ENCODE data around the gene ZNRF1. TPM values are rescaled to one million over a fixed set of nuclear protein-coding genes. Genes with fewer than 3 reads are reported as not detected.

The ZNRF1 gene
- total RNA-seq, 4 donors from 2014 or later: 12.8 to 24.1 (median 19.0) TPM

GRCh38 chr16:75099738-75100602 lies 101.1 kb downstream of the ZNRF1 start:
- Histone ChIP-seq H3K9me3 (no peaks in the 10 kb centered on the region), H3K4me3 (no peak overlapping the region), H3K36me3 (peaks cover 0 to 7% of the 10 kb centered on the region in 2 donors), H3K27ac (peak overlapping the region in 2 of 4 donors; percentile 31 to 41), H3K27me3 (no peaks in the 10 kb centered on the region), H3K4me1 (peaks cover 2 to 53% (median 24%) of the 10 kb centered on the region in 3 donors)
- no peak for TF ChIP-seq CTCF (IDR thresholded peaks at IDR 0.05)
- no peak for TF ChIP-seq POLR2A (IDR thresholded peaks at IDR 0.05)
- no peak for TF ChIP-seq POLR2AphosphoS5 (IDR thresholded peaks at IDR 0.05)
- no peak for TF ChIP-seq EP300 (IDR thresholded peaks at IDR 0.05)
- ATAC-seq: peak; percentile 49
- WGBS, 2 donors (ENCODE audit: low coverage in 1 of 2): 80 to 100% methylated on average over 2 of the region's 16 CpGs

GRCh38 chr16:75100603-75100990 lies 101.8 kb downstream of the ZNRF1 start:
- H3K27me3 ChIP-seq: no peaks in the 10 kb centered on the region
- ATAC-seq: no peak
- WGBS, 2 donors (ENCODE audit: low coverage in 1 of 2): 67 to 100% methylated on average over 3 of the region's 3 CpGs
- H3K4me1 ChIP-seq: peaks cover 4 to 60% (median 30%) of the 10 kb centered on the region in 3 donors
- no peaks in the 10 kb centered on the region for H3K9me3 ChIP-seq
- H3K4me3 ChIP-seq: no peak overlapping the region
- TF ChIP-seq EP300 (IDR thresholded peaks at IDR 0.05) (no peak), POLR2AphosphoS5 (IDR thresholded peaks at IDR 0.05) (no peak), CTCF (IDR thresholded peaks at IDR 0.05) (no peak), POLR2A (IDR thresholded peaks at IDR 0.05) (no peak)
- peaks cover 0 to 1% of the 10 kb centered on the region in 2 donors for H3K36me3 ChIP-seq
- H3K27ac ChIP-seq: no peak overlapping the region

- Histone ChIP-seq H3K9me3 (no peaks in the 10 kb centered on the region), H3K27me3 (no peaks in the 10 kb centered on the region), H3K4me1 (peaks cover 6 to 63% (median 39%) of the 10 kb centered on the region in 3 donors), H3K36me3 (no peaks in the 10 kb centered on the region), H3K4me3 (no peak overlapping the region), H3K27ac (no peak overlapping the region)
- WGBS, 2 donors (ENCODE audit: low coverage in 1 of 2): 60 to 100% methylated on average over 1 to 3 of the region's 3 CpGs
- ATAC-seq: no peak
- no peak for TF ChIP-seq CTCF (IDR thresholded peaks at IDR 0.05)
- no peak for TF ChIP-seq EP300 (IDR thresholded peaks at IDR 0.05)
- no peak for TF ChIP-seq POLR2A (IDR thresholded peaks at IDR 0.05)
- no peak for TF ChIP-seq POLR2AphosphoS5 (IDR thresholded peaks at IDR 0.05)
Measured at GRCh38 chr16:75101635-75102034, 102.8 kb downstream of the ZNRF1 start.

- H3K36me3 ChIP-seq: no peaks in the 10 kb centered on the region
- no peak overlapping the region for H3K27ac ChIP-seq
- H3K9me3 ChIP-seq: no peaks in the 10 kb centered on the region
- ATAC-seq: no peak
- peaks cover 6 to 63% (median 45%) of the 10 kb centered on the region in 3 donors for H3K4me1 ChIP-seq
- WGBS, 2 donors (ENCODE audit: low coverage in 1 of 2): 93 to 100% methylated on average over 1 to 9 of the region's 9 CpGs
- H3K27me3 ChIP-seq: no peaks in the 10 kb centered on the region
- H3K4me3 ChIP-seq: no peak overlapping the region
- TF ChIP-seq POLR2A (IDR thresholded peaks at IDR 0.05) (no peak), EP300 (IDR thresholded peaks at IDR 0.05) (no peak), CTCF (IDR thresholded peaks at IDR 0.05) (no peak), POLR2AphosphoS5 (IDR thresholded peaks at IDR 0.05) (no peak)
Measured at GRCh38 chr16:75102595-75102994, 103.8 kb downstream of the ZNRF1 start.

- H3K27me3 ChIP-seq: no peaks in the 10 kb centered on the region
- H3K4me3 ChIP-seq: no peak overlapping the region
- 92 to 100% methylated on average over 3 to 5 of the region's 5 CpGs for WGBS, 2 donors (ENCODE audit: low coverage in 1 of 2)
- H3K4me1 ChIP-seq: peaks cover 8 to 63% (median 48%) of the 10 kb centered on the region in 3 donors
- no peaks in the 10 kb centered on the region for H3K36me3 ChIP-seq
- TF ChIP-seq POLR2A (IDR thresholded peaks at IDR 0.05) (no peak), CTCF (IDR thresholded peaks at IDR 0.05) (no peak)
- peak overlapping the region in 2 of 4 donors; percentile 85 to 86 for H3K27ac ChIP-seq
- H3K9me3 ChIP-seq: no peaks in the 10 kb centered on the region
- no peak for ATAC-seq
Measured at GRCh38 chr16:75103994-75104393, 105.2 kb downstream of the ZNRF1 start.
